ENCODE results near the gene NCKAP5.

DNA sequence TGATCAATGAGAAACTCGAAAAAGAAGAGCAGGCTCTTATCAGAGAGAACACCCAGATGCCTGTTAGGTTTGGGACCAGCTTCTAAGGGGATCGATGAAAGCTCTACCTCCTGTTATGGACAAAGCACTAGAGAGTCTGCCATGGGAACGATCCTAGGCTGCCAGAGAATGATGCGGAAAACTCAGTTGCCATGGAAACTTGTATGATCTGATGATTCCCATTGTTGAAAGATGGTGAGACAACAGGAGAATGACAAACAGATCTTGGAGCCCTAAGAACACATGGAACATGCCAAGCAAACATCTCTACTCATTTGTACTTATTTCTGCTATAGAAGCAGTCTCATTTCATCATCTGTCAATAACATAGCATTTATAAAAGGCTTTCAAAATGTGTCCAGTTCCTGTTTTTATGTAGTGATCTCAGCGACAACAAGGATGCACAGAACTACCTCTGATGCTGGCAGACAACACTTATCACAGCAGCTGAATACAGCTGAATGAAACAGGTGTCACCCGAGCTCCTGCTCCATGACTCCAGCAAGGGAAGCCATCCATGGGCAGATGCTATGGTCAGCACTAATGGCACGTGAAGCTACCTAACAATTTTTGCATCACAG is 59.6 kb downstream of the NCKAP5 start:
- TF ChIP-seq EZH2 (IDR thresholded peaks at IDR 0.05; ENCODE audit: borderline replicate concordance) = no peak
- TF ChIP-seq, protein P1, sequence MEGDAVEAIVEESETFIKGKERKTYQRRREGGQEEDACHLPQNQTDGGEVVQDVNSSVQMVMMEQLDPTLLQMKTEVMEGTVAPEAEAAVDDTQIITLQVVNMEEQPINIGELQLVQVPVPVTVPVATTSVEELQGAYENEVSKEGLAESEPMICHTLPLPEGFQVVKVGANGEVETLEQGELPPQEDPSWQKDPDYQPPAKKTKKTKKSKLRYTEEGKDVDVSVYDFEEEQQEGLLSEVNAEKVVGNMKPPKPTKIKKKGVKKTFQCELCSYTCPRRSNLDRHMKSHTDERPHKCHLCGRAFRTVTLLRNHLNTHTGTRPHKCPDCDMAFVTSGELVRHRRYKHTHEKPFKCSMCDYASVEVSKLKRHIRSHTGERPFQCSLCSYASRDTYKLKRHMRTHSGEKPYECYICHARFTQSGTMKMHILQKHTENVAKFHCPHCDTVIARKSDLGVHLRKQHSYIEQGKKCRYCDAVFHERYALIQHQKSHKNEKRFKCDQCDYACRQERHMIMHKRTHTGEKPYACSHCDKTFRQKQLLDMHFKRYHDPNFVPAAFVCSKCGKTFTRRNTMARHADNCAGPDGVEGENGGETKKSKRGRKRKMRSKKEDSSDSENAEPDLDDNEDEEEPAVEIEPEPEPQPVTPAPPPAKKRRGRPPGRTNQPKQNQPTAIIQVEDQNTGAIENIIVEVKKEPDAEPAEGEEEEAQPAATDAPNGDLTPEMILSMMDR (IDR thresholded peaks at IDR 0.05; ENCODE audit: poor library complexity) = no peak
- no peak for TF ChIP-seq EZH2phosphoT487 (IDR thresholded peaks at IDR 0.05; ENCODE audit: low read depth, severe bottlenecking, unreplicated experiment)
